ENCODE results near the gene ATXN1.

The ATXN1 gene

GRCh38 chr6:16762268-16762549, 949 bp upstream of the ATXN1 start:
- no peak for DNase-seq (ENCODE audit: low read depth in 2 of 2)

DNA sequence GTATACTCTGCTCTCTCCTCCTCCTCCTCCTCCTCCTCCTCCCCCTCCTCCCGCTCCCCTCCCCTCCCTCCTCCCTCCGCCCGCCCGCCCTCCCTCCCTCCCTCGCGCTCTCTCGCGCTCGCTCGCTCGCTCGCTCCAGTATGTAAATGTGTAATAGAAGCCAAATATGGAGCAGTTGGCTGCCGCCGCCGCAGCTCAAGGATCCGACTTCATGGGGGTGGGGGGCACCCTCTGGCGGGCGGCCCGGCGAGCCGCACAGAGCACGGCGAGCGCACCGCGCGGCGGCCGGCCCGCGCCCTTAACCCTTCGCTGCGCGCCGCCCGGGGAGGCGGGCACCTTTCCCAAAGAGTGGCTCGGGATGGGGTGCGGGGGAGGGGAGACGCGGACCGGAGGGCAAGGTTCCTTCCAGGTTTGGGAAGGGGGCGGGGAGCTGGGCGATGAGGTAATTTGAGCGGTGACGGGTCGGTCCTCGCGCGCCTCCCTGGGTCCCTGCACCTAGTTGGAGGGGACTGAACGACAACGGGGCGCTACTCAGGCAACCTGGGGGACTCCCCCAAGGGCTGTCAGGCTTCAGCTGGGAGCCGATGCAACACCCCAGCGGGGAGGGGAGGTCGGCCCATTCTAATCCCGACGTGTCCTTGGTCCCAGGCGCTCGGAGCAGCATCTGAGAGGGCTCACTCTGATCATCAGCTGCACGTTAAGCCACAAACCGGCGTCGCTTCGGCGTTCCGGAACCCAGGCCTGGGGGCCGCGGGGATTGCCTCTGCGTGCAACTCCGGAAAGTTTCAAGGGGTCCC, 409 bp upstream of the ATXN1 start:
- DNase-seq (ENCODE audit: low read depth in 2 of 2) = peak; percentile 88 to 90

- peak; percentile 68 to 69 for DNase-seq (ENCODE audit: low read depth in 2 of 2)
Observed at GRCh38 chr6:16759646-16760515, 1.4 kb downstream of the ATXN1 start.

DNA sequence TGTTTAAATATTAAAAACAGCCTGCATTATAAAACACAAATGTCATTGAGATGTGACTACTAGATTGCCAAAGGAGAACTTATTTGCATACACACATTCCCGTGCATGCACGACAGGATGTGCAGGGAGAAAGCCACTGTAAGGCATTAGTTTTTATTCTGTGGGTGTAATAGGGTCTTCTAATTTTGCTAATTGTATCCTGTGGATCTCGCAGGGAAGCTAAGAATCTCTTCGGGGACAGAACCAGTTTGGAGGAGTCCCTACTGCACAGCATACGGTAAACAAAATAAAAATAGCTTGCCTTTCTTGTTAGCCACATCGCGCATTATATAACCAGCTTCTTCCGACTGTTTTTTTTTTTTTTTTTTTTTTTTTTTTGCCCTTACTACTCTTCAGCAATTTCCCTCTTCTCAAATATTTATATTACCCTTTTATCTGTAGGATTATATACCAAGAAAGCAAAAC, 2.0 kb downstream of the ATXN1 start:
- DNase-seq (ENCODE audit: low read depth in 2 of 2) = no peak

DNA sequence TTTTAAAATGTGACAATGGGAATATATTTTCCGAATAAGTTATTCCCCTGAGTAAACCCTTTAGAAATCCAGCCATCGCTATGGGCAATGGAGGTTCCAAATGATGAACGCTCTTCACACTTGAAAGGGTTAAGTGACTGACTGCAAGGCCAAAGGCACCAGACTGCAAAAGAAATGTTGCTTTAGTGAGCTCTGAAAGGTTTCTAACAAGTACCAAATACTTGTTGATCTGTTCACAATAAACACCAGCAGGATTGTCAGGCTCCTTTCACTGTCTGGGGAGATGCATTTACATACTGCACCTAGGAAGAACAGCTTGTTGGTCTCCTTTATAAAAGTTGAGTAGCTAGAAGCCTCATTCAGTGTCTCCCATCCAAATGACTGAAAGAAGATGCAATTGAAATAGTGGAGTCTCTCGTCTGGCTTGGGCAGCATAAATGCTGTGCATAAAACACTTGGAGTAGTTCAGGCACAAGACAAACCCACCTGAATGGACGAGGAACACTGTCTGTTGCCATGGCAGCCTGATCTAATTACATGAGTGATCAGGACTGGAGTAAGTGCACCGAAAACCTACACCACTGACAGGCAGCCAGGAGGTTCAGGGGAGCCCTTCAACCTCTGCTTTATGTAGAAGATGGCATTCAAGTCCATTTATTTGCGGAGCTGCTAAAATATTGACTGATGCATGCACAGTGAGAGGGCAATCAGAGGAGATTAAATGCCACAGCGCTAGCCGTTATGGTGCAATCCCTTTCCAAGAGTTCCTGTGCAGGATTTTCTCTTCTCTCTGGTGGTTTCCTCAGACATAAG, 2.9 kb downstream of the ATXN1 start:
- no peak for DNase-seq (ENCODE audit: low read depth in 2 of 2)

- DNase-seq (ENCODE audit: low read depth in 2 of 2) = no peak
Observed at GRCh38 chr6:16757332-16757731, 3.9 kb downstream of the ATXN1 start.

DNA sequence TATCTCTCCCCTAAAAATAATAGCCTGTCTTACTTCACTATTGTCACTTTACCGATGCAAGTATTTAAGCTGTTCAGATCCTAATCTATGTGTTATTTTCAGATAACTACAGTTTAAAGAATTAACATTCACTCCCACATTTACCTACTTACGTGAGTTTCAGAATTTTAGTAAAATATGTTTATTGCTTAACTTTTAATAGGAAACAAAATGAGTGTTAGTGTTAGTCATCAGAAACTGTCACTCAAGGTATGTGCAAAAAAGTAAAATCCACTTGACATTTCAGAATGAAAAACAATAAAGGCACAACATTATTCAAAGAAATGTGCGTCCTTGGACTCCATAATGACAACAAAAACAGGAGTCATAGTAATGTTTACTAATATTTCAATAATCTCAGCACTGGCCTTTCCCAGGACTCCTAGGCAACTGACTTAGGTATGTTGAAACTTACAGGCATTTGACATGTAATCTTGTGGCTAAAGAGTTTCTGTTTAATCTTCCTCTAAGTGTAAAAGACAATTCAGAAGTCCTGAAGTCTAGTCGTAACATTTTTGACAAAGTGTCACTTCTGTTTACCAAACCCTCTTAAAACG, 4.5 kb downstream of the ATXN1 start:
- DNase-seq (ENCODE audit: low read depth in 2 of 2) = no peak

DNA sequence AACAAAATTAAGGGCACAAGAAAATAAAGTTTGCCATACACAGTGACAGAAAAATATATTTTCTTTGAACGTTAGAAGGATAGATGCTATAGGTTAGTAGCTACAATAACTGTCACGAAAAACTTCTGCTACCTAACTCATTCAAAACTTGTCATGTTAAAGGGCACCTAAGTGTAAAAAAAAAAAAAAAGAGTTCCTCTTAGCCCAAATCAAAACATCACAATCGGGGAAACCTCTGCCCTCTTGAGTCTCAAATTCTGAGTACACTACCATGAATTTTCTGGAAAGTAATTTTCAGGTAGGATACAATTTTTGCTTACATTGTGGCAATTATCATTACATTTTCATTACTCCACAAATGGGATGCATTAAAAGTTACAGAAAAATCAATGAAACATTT, 5.7 kb downstream of the ATXN1 start:
- no peak for DNase-seq (ENCODE audit: low read depth in 2 of 2)

DNA sequence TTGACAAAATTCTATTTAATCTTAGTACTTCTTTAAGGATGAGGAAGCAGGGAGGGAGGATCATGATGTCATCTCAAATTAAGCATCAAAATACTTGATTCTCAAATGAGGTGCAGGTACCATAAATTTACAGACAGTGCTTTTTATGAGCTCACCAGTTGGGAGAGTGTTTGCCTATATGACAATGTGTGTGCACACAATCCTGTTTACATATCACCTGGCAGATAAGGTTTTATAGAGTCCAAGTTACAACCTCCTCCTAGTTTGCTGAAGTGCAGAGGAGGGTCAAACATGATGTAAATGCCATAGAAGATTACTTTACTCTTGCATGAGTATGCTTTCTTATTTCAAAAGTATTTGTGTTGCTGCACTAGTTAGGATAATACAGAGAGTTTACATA, 6.4 kb downstream of the ATXN1 start:
- DNase-seq (ENCODE audit: low read depth in 2 of 2) = no peak

GRCh38 chr6:16754274-16754673, 7.0 kb downstream of the ATXN1 start:
- no peak for DNase-seq (ENCODE audit: low read depth in 2 of 2)

DNA sequence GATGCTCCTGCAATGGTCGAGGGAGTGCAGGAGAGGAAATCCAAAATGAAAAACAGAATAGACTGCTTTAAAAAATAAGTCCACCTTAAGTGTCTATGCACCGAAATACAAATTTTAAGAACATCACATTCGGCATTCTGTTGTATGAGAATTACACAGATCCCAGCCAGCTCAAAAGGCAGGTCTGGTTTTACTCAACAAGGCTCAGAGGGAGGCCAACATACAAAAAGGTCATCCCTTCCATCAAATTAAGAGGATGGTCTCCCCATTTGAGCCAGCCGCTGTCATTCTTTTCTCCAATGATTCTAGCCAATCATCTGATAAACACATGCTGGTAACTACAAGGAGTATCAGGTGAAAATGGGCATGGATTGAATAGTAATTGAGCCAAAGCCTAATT, 7.9 kb downstream of the ATXN1 start:
- no peak for DNase-seq (ENCODE audit: low read depth in 2 of 2)

- DNase-seq (ENCODE audit: low read depth in 2 of 2) = peak; percentile 74 to 78
Observed at GRCh38 chr6:16752206-16752866, 8.9 kb downstream of the ATXN1 start.

GRCh38 chr6:16751251-16751946, 9.9 kb downstream of the ATXN1 start:
- DNase-seq (ENCODE audit: low read depth in 2 of 2) = peak in 1 of 2 experiments; percentile 50

GRCh38 chr6:16750566-16750965, 10.7 kb downstream of the ATXN1 start:
- DNase-seq (ENCODE audit: low read depth in 2 of 2) = no peak

DNA sequence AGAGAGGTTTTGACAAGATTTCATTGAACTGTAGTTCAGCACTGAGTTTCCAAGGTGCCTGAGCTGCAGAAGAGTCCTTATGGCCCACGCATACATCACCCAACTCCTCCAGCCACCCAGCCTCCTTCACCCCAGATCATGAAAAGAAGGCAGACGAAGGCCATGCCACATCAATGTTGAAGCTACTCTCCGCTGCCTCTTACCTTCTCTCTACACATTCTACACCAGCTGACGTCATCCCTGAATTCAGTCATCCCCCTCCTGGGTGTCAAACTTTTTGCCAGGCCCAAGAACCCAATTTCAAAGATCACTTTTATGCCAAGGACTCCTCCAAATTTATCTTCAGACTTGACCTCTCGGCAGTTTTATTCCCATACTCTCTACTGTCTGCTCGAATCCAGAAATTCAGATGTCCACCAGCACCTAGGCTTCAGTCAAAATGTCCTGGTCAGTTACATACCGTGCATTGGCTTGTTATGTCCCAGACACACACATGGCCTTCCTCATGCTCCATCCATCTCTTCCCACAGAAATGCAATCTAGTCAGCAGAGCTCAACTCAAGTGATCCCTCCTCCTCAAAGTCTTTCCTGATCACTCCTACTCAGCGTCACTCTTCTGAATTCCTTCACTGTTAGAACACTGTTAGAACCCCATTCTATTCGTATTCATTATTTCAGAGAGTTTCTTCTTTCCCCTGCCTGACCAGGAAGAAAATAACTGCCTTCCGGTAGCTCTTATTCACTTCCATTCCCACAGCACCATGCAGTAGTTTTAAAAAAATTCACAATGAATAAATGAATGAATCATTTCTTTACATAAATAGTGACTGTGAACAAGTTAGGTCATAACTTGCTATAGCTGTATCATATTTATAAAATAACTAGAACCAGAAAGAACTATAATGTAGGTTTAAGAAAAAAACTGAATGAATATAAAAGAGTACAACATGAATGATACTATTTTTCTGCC, 11.5 kb downstream of the ATXN1 start:
- no peak for DNase-seq (ENCODE audit: low read depth in 2 of 2)

- no peak for DNase-seq (ENCODE audit: low read depth in 2 of 2)
Observed at GRCh38 chr6:16748025-16748319, 13.3 kb downstream of the ATXN1 start.

DNA sequence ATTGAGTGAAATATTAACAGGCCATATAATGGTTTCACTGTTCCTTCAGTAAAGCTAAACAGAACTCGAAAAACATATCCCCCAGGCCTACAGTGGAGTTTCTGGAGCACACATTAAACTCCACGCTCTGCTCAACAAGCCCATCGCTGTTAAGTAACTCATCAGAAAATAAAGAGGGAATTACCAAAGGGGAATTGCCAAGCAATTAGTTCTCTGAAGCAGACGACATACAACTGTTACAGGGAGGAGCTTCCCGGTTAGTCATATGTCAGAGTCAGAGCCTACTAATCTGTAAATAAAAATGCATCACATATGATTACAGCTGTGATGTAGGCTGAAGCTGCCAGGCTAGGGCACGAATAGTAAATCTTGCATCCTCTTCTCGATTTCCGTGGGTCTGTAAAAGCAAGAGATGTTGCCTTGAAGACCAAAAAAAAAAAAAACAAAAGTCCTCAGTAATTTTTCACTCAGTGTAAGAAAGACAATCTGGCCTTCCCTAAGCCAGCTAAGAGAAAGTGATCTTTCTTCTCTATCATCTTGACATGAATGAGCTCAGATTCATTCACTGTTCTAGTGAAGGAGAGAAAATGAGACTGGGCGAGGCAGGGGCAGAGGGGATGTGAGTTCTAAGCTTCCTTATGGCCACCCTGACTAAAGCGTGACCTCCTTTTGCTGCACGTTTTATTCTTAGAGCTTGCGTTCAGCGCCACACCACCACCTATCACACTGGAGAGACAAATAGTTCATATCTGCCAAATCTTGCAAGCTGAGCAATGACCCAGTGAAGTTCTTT, 13.8 kb downstream of the ATXN1 start:
- DNase-seq (ENCODE audit: low read depth in 2 of 2) = no peak

DNA sequence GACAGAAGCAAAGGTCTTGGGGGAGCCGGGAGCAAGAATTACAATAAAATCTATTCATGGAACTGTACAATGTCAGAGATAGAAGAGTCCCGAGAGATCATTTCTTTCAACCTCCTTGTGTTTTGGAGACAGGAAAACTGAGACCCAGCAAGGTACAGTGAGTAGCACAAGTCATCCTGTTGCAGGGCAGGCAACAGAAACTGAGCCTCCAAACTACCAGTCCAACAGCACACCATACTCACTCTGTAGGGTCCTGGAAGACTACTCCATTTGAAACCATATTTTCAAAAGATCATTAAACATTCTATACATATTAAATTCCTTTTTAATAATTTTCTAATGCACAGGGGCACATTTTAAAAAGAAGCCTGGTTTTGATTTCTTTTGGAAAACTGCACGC, 14.4 kb downstream of the ATXN1 start:
- no peak for DNase-seq (ENCODE audit: low read depth in 2 of 2)

DNA sequence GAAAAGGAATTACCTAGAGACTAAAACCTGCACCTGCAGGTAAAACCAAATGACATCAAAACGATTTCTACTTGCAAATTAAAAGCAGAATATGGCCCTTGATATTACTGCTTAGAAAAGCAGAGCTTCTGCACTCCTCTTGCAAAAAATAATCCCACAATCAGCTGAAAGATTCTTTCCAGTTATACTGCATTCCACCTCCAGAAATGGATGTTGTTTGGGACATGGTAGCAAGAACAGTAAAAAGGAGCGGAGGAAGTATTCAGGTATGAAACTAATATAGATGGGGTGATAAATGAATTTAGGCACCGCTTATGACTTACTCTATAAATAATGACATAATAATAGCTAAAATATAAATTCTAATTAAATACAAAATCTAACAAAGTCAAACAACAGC, 14.9 kb downstream of the ATXN1 start:
- DNase-seq (ENCODE audit: low read depth in 2 of 2) = no peak

Measured in fibroblast of skin of left quadriceps (primary cell).